ENCODE measurements around the gene ZKSCAN5. TPM values are rescaled to one million over a fixed set of nuclear protein-coding genes. Genes with fewer than 3 reads are reported as not detected.

ZKSCAN5 gene
- total and polyA plus RNA-seq, 2 donors (not counting 3 experiments of a cell fraction or from before 2014, with no cell fraction given), result 4.3 to 9.7 TPM

GRCh38 chr7:99499371-99499720 is 5.1 kb upstream of the ZKSCAN5 start:
- H3K9ac ChIP-seq (replicated peaks; ENCODE audit: extremely low read depth, insufficient read depth, low read length), result peak overlapping the region; percentile 81
- ChIA-PET POLR2A (interaction anchor here (1.3 kb wide), 1 partner anchor 26 kb away, joined by 8 read pairs; no protein-coding TSS in a partner anchor), CTCF (interaction anchor here (1.2 to 1.7 kb wide), 3 partner anchors 26 to 414 kb away, joined by 3 to 4 read pairs (median 4); partner anchors contain the start of genes FAM200A and ZNF789)
- H3K27ac ChIP-seq (ENCODE audit: insufficient read depth, low read depth, low read length), result peak overlapping the region; percentile 78
- DNase-seq (ENCODE audit: low read depth, low spot score), result no peak
- no peaks in the 10 kb centered on the region for H4K20me1 ChIP-seq (replicated peaks; ENCODE audit: control insufficient read depth, extremely low read depth, insufficient read depth, low read length)
- peak overlapping the region; percentile 61 for H2AFZ ChIP-seq (ENCODE audit: low read depth, low read length)
- peak overlapping the region; percentile 28 to 79 (median 75) for H3K4me3 ChIP-seq (replicated peaks in 1 of 3; ENCODE audit: insufficient read depth in 1 of 3, low read depth in 1 of 3, low read length in 3 of 3)
- dilution Hi-C loops (cut with MboI; ENCODE audit: extremely low pct_ligation_motif_present, low sequenced_read_pairs), result no loop called here
- H3K4me1 ChIP-seq (ENCODE audit: control insufficient read depth, extremely low read depth, insufficient read depth, low read length), result peaks cover 16% of the 10 kb centered on the region
- H3K9me3 ChIP-seq (replicated peaks; ENCODE audit: control insufficient read depth, insufficient read depth, low read length), result no peaks in the 10 kb centered on the region
- peak overlapping the region; percentile 77 for H3K4me2 ChIP-seq (ENCODE audit: insufficient read depth, low read length)
- peaks cover under 1 to 8% of the 10 kb centered on the region in 2 experiments for H3K36me3 ChIP-seq (ENCODE audit: control insufficient read depth in 2 of 2, extremely low read depth in 1 of 2, insufficient read depth in 2 of 2, low read length in 2 of 2)
- H3K79me2 ChIP-seq (ENCODE audit: control insufficient read depth, insufficient read depth, low read length), result peaks cover 30% of the 10 kb centered on the region
- TF ChIP-seq CTCF (IDR thresholded peaks at IDR 0.05; ENCODE audit: extremely low read depth in 1 of 2, insufficient read depth in 1 of 2, low read depth in 1 of 2, low read length in 2 of 2), result no peak
- TF ChIP-seq JUN (IDR thresholded peaks at IDR 0.05; ENCODE audit: borderline replicate concordance, insufficient read depth, insufficient read length, low read depth), result no peak
- no peak for TF ChIP-seq EZH2 (IDR thresholded peaks at IDR 0.05; ENCODE audit: borderline replicate concordance, low read depth, low read length, severe bottlenecking)
- no peak for TF ChIP-seq GATA2 (IDR thresholded peaks at IDR 0.05; ENCODE audit: insufficient read depth, insufficient read length, low read depth, low read length)
- no peak for TF ChIP-seq MAX (IDR thresholded peaks at IDR 0.05; ENCODE audit: insufficient read depth, insufficient read length)
- FAIRE-seq, result peak; percentile 74
- H3K27me3 ChIP-seq (ENCODE audit: control insufficient read depth in 2 of 2, insufficient read depth in 2 of 2, low read length in 2 of 2), result no peaks in the 10 kb centered on the region
- no peaks in the 10 kb centered on the region for H3K9me1 ChIP-seq (replicated peaks; ENCODE audit: control insufficient read depth, extremely low read depth, insufficient read depth, low read length)
- intact Hi-C loops (cut with micrococcal nuclease), result no loop called here
- no TSS peak for BruUV-seq (replicated peaks)

All from endothelial cell of umbilical vein (primary cell).